NCI-H146 treated with DMSO at 0.1 percent for 48 hours (cell line): ENCODE measurements around the gene NARS2.

ENCODE experiments used
- DNase-seq: peaks from one replicate; lab custom pipeline; 2025; ENCODE audit not compliant: unreplicated experiment; lab: John Stamatoyannopoulos, UW

The NARS2 gene

DNA sequence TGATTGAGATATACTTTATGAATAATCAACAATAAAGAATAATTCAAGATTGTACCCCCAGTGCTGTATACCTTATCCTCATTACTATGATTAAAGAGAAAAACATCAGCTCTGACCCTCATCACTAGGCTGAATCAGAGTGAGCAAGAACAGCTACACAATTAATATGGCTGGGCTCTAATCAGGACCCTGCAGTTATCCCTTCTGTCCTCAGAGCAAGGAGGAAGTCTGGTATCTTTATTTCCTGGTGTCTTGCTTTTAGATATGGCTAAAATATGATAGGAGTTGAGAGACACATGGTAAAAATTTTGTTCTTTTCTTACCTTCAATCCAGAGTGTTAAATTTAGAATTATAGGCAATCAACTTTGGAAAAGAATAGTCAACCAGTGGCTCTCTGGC is 128.5 kb downstream of the NARS2 start:
- DNase-seq, result no peak

DNA sequence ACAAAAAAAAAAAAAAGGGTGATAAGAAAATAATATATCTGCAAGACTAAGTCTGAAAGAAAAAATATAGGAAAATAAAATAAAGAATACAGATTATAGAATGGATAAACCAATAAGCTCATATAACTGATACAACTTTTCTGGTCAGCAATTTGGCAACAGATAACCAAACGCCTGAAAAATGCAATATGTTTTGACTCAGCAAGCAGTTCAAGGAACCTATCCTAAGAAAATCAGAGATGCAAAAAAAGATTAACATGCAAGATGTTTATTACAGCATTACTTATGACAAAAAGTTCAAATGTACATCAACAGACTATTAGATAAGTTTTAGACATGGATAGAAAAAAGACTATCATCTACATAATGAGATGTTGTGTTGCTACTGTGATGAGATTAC is 129.9 kb downstream of the NARS2 start:
- DNase-seq, result no peak

DNA sequence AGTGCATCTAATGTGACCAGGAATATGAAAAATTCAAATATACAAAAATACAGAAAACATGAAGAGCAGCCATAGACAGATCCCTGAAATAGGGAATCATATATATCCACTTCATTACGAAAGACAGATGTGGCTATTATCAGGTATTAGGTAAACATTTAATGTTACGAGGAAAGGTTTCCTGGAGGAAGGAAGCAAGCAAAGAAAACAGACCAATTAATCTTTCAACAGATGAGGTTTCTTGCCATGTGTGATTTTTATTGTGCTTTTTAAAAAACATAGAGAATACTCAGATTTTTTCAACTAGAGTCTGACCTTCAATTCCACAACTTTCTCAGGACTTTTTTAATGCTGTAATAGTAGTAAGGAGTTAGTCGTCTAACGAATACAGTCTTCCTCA is 132.7 kb downstream of the NARS2 start:
- no peak for DNase-seq

DNA sequence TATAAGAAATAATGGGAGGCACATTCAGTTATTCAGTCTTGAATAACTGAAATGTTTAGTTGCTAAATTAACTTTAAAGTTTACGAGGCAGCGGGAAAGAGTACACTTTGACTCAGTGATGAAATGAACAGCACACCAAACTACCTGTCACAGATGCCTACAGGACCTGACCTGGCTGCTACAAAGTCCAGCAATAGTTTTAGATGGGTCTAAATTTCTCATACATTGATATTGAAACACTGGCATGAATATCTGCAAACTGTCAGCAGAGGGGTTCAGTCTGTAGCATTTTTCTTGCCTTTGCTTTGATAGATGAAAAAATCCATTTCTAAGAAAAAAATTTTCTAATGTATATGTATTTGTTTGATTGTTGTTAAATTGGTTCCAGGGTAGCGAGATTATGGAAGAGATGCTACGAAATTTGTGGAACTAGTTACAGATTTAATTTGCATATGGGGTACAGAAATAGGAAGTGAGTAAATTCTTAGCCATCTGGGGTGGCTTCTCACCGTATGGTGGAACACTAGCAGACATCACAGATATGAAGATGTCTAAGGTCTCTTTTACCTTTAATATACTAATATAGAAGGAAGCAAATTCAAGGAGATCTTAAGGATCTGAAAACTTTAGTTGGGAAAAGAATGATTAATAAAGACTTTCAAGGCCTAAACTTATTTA is 136.2 kb downstream of the NARS2 start:
- no peak for DNase-seq

DNA sequence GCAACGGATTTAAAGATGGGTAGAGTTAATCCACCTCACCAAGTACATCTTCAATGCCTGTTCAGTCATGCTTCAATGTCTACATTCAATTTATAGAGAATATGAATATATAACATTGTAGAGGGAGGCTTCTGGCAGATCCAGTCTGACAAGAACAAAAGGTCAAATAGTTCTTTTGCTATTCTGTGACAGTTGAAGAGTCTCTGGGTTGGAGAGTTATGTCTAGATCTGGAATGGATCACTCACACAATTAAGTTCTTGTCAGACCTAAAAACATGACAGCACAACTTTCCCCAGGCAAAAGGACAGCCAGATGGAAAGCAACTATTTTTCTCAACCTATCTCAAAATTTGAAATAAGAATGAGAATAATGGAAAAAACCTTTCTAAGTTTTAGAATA is 141.7 kb downstream of the NARS2 start:
- DNase-seq, result no peak

DNA sequence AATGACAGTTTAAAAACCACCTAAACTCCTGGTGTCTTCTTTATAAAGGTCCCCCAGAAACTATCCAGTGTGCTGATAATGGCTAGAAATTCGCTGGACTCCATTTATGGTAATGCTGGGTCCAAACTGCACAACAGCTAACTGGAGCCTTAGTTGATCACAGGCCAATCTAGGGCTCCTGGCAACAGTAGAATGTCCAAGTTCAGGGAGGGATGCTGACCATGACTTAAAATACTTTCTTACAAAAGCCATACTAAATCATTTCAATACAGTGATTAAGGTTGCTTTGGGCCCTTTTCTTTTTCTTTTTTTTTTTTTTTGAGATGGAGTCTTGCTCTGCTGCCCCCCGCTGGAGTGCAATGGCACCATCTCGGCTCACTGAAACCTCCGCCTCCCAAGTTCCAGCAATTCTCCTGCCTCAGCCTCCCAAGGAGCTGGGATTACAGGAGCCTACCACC is 142.6 kb downstream of the NARS2 start:
- no peak for DNase-seq

DNA sequence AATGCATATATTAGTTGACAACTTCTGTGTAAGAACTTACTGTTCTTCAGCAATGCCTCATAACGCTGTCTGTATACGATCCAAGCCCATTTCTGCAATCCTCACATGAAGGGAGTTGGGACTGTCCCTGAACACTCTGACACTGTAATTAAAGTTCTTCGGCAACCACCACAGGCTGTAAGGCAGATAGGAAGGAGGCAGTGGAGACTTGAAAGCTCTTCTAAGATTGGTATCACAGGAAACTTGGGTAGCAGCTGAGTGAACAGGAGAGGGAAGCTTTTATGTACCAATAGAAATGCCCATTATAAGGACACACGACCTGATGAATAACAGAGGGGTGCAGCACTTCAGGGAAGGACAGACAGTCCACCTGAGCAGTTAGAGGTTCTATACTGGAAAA is 145.0 kb downstream of the NARS2 start:
- DNase-seq, result no peak

DNA sequence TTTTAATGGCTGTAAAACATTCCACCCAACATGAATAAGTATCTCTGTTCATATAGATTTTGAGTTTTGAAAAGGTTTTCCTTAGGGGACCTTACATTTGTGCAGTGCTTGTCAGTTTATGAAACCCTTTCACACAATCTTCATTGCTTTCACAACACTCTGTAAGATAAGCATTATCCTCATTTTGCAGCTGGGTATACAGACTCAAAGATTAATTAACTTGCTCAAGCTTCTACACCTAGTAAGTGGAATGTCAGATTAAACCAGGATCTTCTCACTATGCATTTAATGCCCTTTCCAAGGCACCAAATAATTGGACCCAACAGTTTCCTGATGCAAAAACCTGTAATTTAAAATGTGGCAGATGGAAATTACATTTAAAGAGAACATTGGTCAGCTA is 145.5 kb downstream of the NARS2 start:
- DNase-seq, result no peak

DNA sequence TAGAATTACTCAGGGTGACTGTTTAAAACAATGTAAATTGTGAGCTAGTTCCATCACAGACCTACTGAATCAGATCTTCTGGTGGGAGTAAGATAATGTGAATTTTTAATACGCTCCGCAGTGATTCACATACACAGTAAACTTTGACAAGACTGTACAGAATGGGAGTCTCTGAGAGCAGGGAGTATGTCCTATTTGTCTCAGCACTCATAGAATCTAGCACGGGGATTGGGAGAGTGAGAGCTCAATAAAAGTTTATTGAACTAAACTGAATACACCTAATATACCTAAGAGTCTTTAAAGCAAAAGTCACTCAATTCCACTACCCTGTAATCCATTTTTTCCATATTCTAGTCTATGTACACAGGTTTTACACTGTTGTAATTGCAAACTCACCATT is 145.9 kb downstream of the NARS2 start:
- no peak for DNase-seq

DNA sequence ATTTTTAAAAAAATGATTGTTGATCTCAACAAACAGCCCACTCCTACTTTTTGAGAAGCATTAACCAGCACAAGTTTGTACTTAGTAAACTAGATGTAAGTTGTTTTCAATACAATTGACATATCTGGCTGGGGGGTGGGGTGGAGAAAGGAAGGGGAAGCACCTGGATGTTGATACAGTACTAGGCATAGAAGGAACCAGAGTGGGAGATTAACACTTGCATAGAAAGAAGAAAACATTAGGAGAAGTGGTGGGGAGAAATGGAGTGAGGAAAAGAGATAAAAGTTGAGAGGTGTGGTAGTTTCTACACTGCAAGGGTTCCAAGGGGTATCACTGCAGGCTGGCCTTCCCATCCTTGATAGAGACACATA is 146.4 kb downstream of the NARS2 start:
- DNase-seq, result no peak

DNA sequence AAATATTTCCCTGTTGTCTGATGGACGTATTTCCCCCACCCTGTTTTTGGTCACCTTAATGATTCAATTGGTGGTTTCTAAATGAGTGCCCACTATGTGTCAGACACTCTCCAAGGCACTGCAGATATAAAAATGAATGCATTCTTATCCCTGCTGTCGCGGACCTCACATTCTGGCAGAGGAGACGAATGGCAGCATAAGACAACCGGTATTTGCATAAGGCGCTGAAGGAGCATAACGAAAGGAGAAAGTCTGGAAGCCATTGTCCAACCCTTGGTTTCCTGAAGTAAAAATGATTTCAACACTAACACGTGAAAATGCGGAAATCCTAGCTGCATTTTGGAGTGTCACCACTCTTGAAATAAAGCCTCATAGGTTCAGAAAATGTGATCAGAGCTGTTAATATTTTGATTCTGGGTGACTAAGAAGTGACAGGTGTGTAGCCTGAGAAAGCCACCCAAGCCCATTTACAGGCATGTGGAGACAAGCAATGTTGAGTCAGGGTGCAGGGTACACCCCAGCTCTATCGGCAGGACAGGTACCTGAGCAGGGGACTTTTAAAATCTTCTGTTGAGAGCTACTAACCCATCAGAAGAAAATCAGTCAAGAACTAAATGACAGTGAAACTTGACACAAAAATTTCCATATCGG is 146.9 kb downstream of the NARS2 start:
- DNase-seq, result no peak

DNA sequence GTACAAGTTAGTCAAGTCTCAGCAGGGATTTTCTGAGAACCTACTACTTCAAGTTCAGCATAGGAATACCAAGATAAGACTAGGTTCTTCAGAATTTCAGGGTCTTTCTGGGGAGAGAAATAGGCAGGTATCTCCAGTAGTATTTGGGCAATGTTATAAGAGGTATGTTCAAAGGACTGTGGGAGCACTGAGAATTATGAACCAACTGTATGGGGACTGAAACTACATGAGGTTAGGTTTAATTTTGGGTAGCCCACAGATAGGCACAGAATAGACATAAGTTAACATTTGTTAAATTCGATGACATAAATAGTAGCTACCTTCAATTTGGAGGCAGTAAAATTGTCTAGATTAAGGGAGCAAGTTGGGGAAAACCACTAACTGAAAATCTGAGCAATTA is 147.8 kb downstream of the NARS2 start:
- DNase-seq, result no peak

DNA sequence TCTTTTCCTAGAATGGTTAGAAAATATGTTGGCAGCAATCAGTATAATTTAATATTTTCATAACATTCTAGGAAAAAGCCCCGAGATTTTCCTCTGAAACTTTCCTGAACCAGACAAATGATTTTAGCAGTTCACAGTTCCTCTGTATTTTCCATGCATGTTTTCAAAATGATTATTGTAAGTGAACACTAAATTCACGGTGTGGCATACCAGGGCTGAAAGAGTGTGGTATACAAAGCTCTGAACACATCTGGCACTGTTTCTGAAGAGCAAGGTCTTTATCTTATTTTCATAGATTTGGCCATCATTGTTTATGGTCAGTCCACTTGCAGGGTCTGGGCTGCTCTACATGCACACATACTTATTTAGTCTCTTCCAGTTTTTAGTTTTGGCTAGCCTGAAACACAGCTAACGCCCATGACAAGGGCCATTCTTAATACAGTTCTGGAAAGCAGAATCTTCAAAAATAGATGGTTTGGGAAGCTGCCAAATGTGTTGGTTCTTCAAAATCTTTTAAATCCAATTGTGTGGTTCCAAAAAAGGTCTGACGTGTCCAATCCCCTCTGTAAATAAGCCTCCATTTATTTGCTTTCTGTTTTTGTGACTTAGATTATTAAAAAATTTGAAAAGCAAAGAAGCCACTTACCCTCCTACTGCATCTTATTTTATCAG is 149.1 kb downstream of the NARS2 start:
- no peak for DNase-seq

DNA sequence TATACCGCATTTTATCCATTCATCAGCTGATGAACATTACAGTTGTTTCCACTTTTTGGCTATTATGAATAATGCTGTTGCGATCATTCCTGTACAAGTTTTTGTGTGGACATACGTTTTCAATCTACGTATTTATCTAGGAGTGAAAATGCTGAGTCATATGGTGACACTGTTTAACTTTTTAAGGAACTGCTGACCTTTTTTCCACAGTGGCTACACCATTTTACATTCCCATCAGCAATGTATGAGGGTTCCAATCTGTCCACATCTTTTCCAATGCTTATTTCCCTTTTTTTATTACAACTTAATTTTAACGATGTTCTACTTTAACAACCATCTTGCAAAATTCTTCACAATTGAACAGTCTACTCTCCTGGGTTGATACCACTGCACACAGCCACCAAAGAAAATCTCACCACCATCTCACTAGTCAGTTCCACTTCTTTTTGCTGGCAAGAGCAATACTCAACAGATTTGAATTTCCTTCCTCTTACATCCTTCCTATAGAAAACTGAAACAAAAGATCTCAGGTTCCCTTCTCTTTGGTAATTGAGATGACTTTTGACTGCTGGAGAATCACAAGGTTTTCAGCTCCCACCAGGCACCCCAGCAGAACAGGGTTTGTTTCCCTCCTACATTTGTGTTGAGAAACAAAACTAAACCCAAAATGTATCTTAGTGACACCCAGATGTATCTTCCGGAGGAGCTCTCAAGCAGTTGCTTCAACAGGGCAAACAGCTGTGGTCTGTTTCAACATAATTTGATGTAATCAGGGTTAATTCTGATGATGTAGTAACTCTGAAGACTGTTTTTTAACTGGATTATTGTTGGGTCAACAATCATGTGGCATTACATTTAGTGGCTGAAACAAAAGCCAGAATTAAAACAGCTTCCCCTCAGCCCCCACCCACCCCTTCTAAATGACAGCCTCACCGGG is 150.1 kb downstream of the NARS2 start:
- DNase-seq, result no peak

DNA sequence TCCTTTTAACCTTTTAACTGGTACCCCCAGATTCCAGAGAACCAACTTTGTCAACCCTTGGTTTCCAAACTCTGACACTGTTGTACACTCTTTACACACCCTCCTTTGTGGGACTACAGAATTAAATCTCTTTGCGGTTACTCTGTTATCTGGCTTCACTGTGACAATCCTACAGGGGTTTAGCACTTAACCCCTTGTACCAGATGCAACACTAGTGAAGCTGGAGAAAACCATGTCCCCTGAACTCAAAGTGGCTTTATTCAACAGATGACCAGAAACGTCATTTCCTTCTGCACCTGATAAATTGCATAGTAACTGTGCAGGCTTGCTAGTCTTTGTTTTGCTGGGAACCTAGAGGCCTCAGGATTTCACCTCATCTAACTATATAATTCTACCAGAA is 151.4 kb downstream of the NARS2 start:
- DNase-seq, result no peak

DNA sequence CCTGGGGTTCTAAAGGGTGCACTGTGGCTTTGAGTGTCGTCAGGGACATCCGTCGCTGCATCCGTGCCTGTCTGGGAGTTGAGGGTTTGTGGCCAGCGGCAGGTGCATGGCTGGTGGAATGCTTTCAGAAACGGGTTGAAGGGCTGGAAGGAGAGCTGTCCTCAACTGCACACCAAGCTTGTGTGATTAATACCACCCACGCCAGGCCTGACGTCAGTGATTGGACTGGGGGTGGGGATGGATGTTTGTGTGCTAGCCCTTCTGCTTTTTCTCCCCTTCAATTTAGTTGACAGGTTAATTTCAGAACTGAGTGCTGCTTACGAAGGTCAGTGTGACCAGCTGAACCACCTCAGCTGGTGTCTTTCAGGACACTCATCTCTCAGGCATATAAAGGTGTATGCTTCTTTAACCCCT is 153.9 kb downstream of the NARS2 start:
- no peak for DNase-seq

DNA sequence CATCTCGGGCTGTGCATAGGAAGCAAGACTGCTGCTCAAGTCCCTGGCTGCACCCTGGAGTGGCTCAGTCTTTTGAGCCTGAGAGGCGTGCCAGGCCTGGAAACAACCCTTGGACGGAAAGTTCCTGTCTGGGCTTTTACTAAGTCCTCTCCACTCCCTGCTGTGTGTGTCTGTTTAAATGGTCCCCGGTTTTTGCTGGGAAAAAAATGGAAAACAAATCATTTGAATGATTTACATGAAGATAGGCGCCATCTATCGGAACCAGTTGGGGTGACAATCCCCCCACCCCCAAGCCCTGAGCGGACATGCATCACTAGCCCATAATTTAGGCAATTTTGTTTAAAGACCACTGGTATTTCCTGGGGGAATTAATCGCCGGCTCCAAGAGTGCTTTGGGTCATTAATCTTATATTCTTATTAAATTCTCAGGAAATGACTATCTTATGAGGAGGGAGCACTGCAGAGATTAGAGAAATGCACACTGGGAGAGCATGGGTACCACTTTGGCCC is 154.4 kb downstream of the NARS2 start:
- no peak for DNase-seq

DNA sequence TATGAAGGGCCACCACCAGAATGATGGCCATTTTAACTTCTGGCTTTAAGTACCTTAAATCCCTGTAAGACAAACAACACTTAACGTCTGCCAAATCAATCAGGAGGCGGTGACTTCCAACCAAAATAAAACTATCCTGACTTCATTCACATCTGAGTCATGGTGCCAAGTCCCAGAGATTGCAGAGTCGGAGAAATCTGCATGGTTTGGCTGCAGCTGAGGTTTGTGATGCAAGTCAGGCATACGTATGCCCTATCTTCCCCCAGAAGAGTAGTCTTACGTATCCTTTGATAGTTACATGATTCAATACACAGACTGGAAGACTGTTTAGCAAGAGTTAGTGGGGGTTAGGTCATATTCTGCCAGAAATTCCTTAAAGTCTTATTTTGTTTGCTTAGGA is 155.3 kb downstream of the NARS2 start:
- no peak for DNase-seq

DNA sequence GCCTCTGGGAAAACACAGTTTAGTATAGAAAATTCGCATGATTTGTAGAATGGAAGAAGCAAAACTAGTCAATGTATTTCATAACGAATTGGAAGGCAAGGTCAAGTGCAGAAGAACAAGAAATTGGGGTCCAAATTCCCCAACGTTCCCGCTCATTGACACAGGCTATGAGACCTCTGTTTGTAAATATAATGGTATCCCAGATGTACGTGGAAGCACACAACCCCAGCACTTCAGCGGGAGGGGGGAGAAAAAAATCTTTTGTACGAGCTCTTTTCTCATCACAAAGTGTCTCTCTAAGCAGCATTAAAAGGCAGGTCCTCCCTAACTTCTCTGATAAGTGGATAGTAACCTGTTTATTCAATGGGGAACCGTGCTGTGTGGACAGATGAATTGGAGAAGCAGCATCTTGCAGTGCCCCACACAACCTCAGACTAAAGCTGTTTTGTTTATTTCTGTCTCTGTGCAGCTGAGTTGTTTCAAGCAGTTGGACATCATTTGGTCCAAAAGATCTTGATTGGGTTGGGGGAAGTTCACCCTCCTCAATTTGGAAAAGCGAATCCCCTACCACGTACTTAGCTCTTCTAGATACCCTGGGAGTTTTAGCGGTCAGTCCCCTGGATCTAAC is 156.0 kb downstream of the NARS2 start:
- no peak for DNase-seq

DNA sequence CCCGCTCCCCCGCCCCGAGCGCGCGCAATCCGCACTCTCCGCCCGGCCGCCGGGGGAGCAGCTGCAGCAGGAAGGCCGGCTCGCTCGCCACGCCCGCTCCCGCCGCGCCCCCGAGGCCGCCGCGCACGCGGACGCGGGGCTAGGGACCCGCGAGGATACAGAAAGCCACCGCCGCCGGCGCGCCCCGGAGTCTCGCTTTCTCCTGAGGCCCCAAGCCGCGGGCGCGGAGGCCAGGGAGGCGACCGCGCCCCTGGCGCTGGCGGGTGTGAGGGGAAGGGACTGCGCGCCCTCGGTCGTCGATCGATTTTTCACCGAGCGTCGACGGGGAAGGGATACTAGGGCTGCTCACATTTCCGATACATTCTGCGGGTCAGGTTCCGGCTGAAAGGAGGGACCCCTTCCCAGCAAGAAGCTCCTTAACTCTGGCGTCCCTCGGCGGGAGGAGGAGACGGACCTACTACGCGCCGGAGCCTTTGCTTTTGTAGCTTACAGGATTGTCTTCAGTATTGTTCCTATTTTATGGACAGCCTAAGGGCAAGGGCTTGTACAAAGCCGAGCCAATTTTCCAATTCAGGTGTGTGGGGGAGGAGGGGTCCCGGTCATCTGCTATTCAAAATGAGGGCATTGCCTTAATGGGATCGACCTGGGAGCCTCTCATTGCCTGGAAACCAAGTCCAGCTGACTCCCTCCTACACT is 156.6 kb downstream of the NARS2 start:
- DNase-seq, result peak; percentile 78
